ENCODE measurements around the gene NUDT2. TPM values are rescaled to one million over a fixed set of nuclear protein-coding genes. Genes with fewer than 3 reads are reported as not detected.

The NUDT2 gene
- total RNA-seq, 1 experiment from 2014 or later = 34.6 TPM

GRCh38 chr9:34289159-34289558 lies 40.2 kb upstream of the NUDT2 start:
- no peak for DNase-seq
- H3K79me2 ChIP-seq (ENCODE audit: low read length) = no peaks in the 10 kb centered on the region
- no peaks in the 10 kb centered on the region for H3K36me3 ChIP-seq (ENCODE audit: low read depth, low read length)
- ATAC-seq = no peak
- POLR2A ChIA-PET (ENCODE audit: unreplicated experiment) = no interaction called here
- H3K9me3 ChIP-seq (ENCODE audit: low read length) = no peaks in the 10 kb centered on the region
- intact Hi-C loops (cut with micrococcal nuclease) = no loop called here
- BruUV-seq (replicated peaks) = no TSS peak
- TF ChIP-seq EZH2phosphoT487 (IDR thresholded peaks at IDR 0.05; ENCODE audit: borderline replicate concordance, low read length) (no peak), EZH2 (IDR thresholded peaks at IDR 0.05; ENCODE audit: low read length, unreplicated experiment) (no peak), CTCF (conservative IDR thresholded peaks at IDR 0.05; ENCODE audit: low read depth, low read length) (no peak)
- no peaks in the 10 kb centered on the region for H3K4me1 ChIP-seq (ENCODE audit: insufficient read depth, low read length)
- no peak overlapping the region for H3K4me2 ChIP-seq (ENCODE audit: low read length)
- H3K27ac ChIP-seq (ENCODE audit: low read length) = no peak overlapping the region
- H3K4me3 ChIP-seq (ENCODE audit: low read length) = no peak overlapping the region
- H2AFZ ChIP-seq (ENCODE audit: low read length) = no peak overlapping the region
- H4K20me1 ChIP-seq (ENCODE audit: low read length) = no peaks in the 10 kb centered on the region
- no peak overlapping the region for H3K9ac ChIP-seq (ENCODE audit: low read length)
- no peaks in the 10 kb centered on the region for H3F3A ChIP-seq (ENCODE audit: low read length, unreplicated experiment)
- H3K27me3 ChIP-seq (ENCODE audit: low read length) = no peaks in the 10 kb centered on the region
- CTCF ChIA-PET = no interaction called here
- no peaks in the 10 kb centered on the region for H3K9me2 ChIP-seq (replicated peaks; ENCODE audit: low read length)

GRCh38 chr9:34291023-34291422 lies 38.3 kb upstream of the NUDT2 start:
- Histone ChIP-seq H3K27ac (ENCODE audit: low read length) (no peak overlapping the region), H2AFZ (ENCODE audit: low read length) (no peak overlapping the region), H3K4me2 (ENCODE audit: low read length) (no peak overlapping the region), H3K9ac (ENCODE audit: low read length) (no peak overlapping the region), H3K9me2 (replicated peaks; ENCODE audit: low read length) (no peaks in the 10 kb centered on the region), H3F3A (ENCODE audit: low read length, unreplicated experiment) (no peaks in the 10 kb centered on the region), H3K9me3 (ENCODE audit: low read length) (no peaks in the 10 kb centered on the region), H3K4me3 (ENCODE audit: low read length) (no peak overlapping the region), H3K36me3 (ENCODE audit: low read depth, low read length) (no peaks in the 10 kb centered on the region), H3K4me1 (ENCODE audit: insufficient read depth, low read length) (no peaks in the 10 kb centered on the region), H3K79me2 (ENCODE audit: low read length) (no peaks in the 10 kb centered on the region), H3K27me3 (ENCODE audit: low read length) (no peaks in the 10 kb centered on the region), H4K20me1 (ENCODE audit: low read length) (no peaks in the 10 kb centered on the region)
- ChIA-PET CTCF (no interaction called here), POLR2A (ENCODE audit: unreplicated experiment) (no interaction called here)
- BruUV-seq (replicated peaks) = no TSS peak
- intact Hi-C loops (cut with micrococcal nuclease) = no loop called here
- TF ChIP-seq EZH2phosphoT487 (IDR thresholded peaks at IDR 0.05; ENCODE audit: borderline replicate concordance, low read length) (no peak), CTCF (conservative IDR thresholded peaks at IDR 0.05; ENCODE audit: low read depth, low read length) (no peak), EZH2 (IDR thresholded peaks at IDR 0.05; ENCODE audit: low read length, unreplicated experiment) (no peak)
- no peak for DNase-seq
- no peak for ATAC-seq

GRCh38 chr9:34291423-34291822 lies 37.9 kb upstream of the NUDT2 start:
- Histone ChIP-seq H3K4me3 (ENCODE audit: low read length) (no peak overlapping the region), H3F3A (ENCODE audit: low read length, unreplicated experiment) (no peaks in the 10 kb centered on the region), H3K27me3 (ENCODE audit: low read length) (no peaks in the 10 kb centered on the region), H3K4me1 (ENCODE audit: insufficient read depth, low read length) (no peaks in the 10 kb centered on the region), H3K4me2 (ENCODE audit: low read length) (no peak overlapping the region), H3K79me2 (ENCODE audit: low read length) (no peaks in the 10 kb centered on the region), H3K9me2 (replicated peaks; ENCODE audit: low read length) (no peaks in the 10 kb centered on the region), H2AFZ (ENCODE audit: low read length) (no peak overlapping the region), H4K20me1 (ENCODE audit: low read length) (no peaks in the 10 kb centered on the region), H3K27ac (ENCODE audit: low read length) (no peak overlapping the region), H3K9me3 (ENCODE audit: low read length) (no peaks in the 10 kb centered on the region), H3K9ac (ENCODE audit: low read length) (no peak overlapping the region), H3K36me3 (ENCODE audit: low read depth, low read length) (no peaks in the 10 kb centered on the region)
- ChIA-PET CTCF (no interaction called here), POLR2A (ENCODE audit: unreplicated experiment) (no interaction called here)
- intact Hi-C loops (cut with micrococcal nuclease) = no loop called here
- TF ChIP-seq EZH2 (IDR thresholded peaks at IDR 0.05; ENCODE audit: low read length, unreplicated experiment) = no peak
- no peak for TF ChIP-seq EZH2phosphoT487 (IDR thresholded peaks at IDR 0.05; ENCODE audit: borderline replicate concordance, low read length)
- TF ChIP-seq CTCF (conservative IDR thresholded peaks at IDR 0.05; ENCODE audit: low read depth, low read length) = no peak
- DNase-seq (no peak), ATAC-seq (no peak)
- BruUV-seq (replicated peaks) = no TSS peak
